ENCODE data around the gene CYTH3. TPM values are rescaled to one million over a fixed set of nuclear protein-coding genes. Genes with fewer than 3 reads are reported as not detected.
"Not testable (repeated sequence)": the region's sequence is repeated elsewhere in the genome, so short reads cannot be mapped to it uniquely, and the experiment has no call there.

CYTH3 gene
- 26.3 TPM for polyA plus RNA-seq (2012; ENCODE audit: low read depth, missing spikeins)

GRCh38 chr7:6272481-6273323 lies at the start of gene CYTH3:
TSS of gene CYTH3 (minus strand) at chr7:6272624. CDS start at chr7:6272507, 117 bp downstream.
- FAIRE-seq = peak; percentile 98
- peak; percentile 98 for DNase-seq (ENCODE audit: insufficient read length, low spot score)
- TF ChIP-seq PAX5 (IDR thresholded peaks at IDR 0.05; ENCODE audit: insufficient read depth, low read length, severe bottlenecking) = no peak
- TF ChIP-seq POLR2AphosphoS5 (IDR thresholded peaks at IDR 0.05; ENCODE audit: low read depth, low read length) = no peak
- no peak for TF ChIP-seq POLR2A (IDR thresholded peaks at IDR 0.05; ENCODE audit: low read depth, low read length)
- no peak for TF ChIP-seq TAF1 (IDR thresholded peaks at IDR 0.05; ENCODE audit: low read depth, low read length)
- TF ChIP-seq SPI1 (IDR thresholded peaks at IDR 0.05; ENCODE audit: low read depth, low read length) = no peak

DNA sequence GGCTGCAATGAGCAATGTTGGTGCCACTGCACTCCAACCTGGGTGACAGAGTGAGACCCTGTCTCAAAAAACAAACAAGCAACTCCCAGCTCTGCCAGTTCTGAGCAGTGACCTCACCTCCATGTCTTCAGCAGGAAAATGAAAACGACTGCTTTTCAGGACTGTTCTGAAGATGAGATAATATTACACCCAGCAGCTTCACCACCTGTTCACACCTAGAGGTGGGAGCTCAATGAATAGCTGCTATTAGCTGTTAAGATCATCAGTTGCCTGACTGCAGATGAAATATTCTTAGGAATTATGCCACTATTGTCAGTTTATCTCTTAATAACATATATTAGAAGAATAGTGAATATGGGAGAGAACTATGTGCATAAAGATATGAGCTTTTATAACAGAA lies 48.4 kb upstream of the CYTH3 start:
- no peak for TF ChIP-seq POLR2AphosphoS5 (IDR thresholded peaks at IDR 0.05; ENCODE audit: low read depth, low read length)
- no peak for TF ChIP-seq TAF1 (IDR thresholded peaks at IDR 0.05; ENCODE audit: low read depth, low read length)
- TF ChIP-seq SPI1 (IDR thresholded peaks at IDR 0.05; ENCODE audit: low read depth, low read length) = no peak
- FAIRE-seq (no peak), DNase-seq (ENCODE audit: insufficient read length, low spot score) (no peak)

DNA sequence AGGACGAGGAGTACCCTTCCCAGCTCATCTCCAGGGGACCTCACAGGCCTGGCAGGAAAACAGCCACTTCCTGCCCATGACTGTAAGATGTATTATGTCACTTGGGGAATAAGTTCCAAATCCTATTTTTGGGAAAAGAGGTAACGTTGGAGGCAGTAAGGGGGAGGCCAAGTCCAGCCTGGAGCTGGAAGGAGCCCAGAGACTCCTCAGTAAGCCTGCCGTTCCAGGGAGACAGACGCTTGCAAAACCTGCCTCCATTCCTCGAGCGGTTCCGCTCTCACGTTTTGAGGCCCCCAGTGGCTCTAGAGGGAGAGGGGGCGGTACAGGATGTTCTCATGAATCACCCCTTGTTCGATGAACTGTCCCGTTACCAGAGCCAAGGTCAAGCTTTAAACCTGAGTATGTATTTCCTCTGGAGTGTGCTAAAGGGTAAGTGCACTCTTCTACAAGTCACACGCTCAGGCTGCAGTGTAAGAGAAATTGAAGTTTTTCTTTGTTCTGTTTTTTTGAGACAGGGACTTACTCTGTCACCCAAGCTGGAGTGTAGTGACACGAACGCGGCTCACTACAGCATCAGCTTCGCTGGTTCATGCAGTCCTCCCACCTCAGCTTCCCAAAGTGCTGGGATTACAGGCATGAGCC lies 45.5 kb upstream of the CYTH3 start:
- FAIRE-seq = no peak
- TF ChIP-seq POLR2A (IDR thresholded peaks at IDR 0.05; ENCODE audit: low read depth, low read length) (no peak), POU2F2 (IDR thresholded peaks at IDR 0.05; ENCODE audit: low read depth, low read length) (no peak), PAX5 (IDR thresholded peaks at IDR 0.05; ENCODE audit: insufficient read depth, low read length, severe bottlenecking) (no peak), SPI1 (IDR thresholded peaks at IDR 0.05; ENCODE audit: low read depth, low read length) (no peak), TAF1 (IDR thresholded peaks at IDR 0.05; ENCODE audit: low read depth, low read length) (no peak), POLR2AphosphoS5 (IDR thresholded peaks at IDR 0.05; ENCODE audit: low read depth, low read length) (no peak)
- peak; percentile 41 for DNase-seq (ENCODE audit: insufficient read length, low spot score)

DNA sequence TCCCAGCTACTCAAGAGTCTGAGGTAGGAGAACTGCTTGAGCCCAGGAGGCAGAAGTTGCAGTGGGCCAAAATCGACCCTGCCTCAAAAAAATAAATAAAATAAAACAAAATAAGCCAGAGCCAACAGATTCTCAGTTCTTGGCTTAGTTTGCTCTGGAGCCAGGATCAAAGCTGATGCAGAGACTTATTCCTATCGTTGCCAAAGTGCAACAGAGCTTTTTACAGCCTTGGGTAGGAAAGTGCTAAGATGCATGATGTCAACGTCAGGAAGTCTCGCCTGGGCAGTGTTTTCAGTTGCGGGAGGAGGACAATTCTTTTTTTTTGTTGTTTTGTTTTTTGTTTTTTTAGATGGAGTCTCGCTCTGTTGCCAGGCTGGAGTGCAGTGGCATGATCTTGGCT lies 43.8 kb upstream of the CYTH3 start:
- DNase-seq (ENCODE audit: insufficient read length, low spot score) = no peak
- no peak for FAIRE-seq
- no peak for TF ChIP-seq PAX5 (IDR thresholded peaks at IDR 0.05; ENCODE audit: insufficient read depth, low read length, severe bottlenecking)
- no peak for TF ChIP-seq POU2F2 (IDR thresholded peaks at IDR 0.05; ENCODE audit: low read depth, low read length)

- FAIRE-seq (no peak), DNase-seq (ENCODE audit: insufficient read length, low spot score) (no peak)
- TF ChIP-seq POU2F2 (IDR thresholded peaks at IDR 0.05; ENCODE audit: low read depth, low read length) = no peak
Observed at GRCh38 chr7:6315746-6316145, 43.3 kb upstream of the CYTH3 start.

DNA sequence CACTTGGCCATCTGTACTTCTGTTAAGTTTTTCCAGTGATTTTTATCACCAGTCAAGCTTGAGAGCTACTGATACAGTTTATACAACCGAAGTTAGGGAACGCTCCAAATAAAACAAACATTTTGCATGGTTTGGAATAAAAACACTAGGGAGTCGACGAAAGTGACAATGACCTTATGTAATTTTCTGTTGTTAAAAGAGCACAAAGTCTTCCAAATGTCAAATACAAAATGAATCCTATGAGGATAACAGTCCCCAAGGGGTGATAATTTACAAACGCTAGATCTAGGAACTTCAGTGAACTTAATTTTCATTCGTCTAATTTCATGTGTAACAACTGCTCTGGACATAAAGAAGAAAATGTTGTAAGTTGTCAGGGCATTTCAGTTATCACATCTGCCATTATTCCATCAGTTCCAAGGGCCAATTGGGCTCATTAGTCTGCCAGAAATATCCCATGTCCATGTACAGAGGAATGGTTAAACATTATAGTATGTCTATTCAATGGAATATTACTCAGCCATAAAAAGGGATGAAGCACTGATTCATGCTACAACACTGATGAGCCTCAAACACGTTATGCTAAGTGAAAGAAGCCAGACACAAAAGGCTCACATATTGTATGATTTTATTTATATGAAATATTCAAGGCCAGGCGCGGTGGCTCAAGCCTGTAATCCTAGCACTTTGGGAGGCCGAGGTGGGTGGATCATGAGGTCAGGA lies 38.0 kb upstream of the CYTH3 start:
- no peak for FAIRE-seq
- TF ChIP-seq PAX5 (IDR thresholded peaks at IDR 0.05; ENCODE audit: insufficient read depth, low read length, severe bottlenecking) = no peak
- TF ChIP-seq POLR2AphosphoS5 (IDR thresholded peaks at IDR 0.05; ENCODE audit: low read depth, low read length) = no peak
- TF ChIP-seq POLR2A (IDR thresholded peaks at IDR 0.05; ENCODE audit: low read depth, low read length) = no peak
- TF ChIP-seq POU2F2 (IDR thresholded peaks at IDR 0.05; ENCODE audit: low read depth, low read length) = no peak
- no peak for TF ChIP-seq TAF1 (IDR thresholded peaks at IDR 0.05; ENCODE audit: low read depth, low read length)
- TF ChIP-seq SPI1 (IDR thresholded peaks at IDR 0.05; ENCODE audit: low read depth, low read length) = no peak
- no peak for DNase-seq (ENCODE audit: insufficient read length, low spot score)

DNA sequence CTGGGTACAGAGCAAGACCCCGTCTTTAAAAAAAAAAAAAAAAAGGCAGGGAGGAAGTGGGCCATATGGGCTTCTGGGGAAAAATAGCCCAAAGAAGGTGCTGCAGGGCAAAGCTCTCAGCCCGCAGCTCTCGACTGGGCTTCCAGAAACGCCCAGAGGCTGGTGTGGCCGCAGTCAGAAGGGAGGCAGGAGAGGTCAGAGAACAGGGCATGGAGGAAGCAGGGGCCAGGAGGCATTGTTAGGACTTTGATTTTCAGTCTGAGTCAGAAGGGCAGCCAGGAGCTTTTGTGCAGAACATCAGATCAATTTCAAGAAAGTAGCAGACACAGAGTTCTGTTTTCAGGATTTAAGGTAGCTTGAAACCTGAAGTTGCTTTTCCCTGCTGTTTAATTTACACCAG lies 35.3 kb upstream of the CYTH3 start:
- TF ChIP-seq POU2F2 (IDR thresholded peaks at IDR 0.05; ENCODE audit: low read depth, low read length) (no peak), SPI1 (IDR thresholded peaks at IDR 0.05; ENCODE audit: low read depth, low read length) (peak; percentile 43), POLR2A (IDR thresholded peaks at IDR 0.05; ENCODE audit: low read depth, low read length) (no peak)
- FAIRE-seq = peak; percentile 63
- DNase-seq (ENCODE audit: insufficient read length, low spot score) = peak; percentile 27

- DNase-seq (ENCODE audit: insufficient read length, low spot score) (no peak), FAIRE-seq (no peak)
- TF ChIP-seq POLR2A (IDR thresholded peaks at IDR 0.05; ENCODE audit: low read depth, low read length) (no peak), POU2F2 (IDR thresholded peaks at IDR 0.05; ENCODE audit: low read depth, low read length) (no peak), POLR2AphosphoS5 (IDR thresholded peaks at IDR 0.05; ENCODE audit: low read depth, low read length) (no peak), PAX5 (IDR thresholded peaks at IDR 0.05; ENCODE audit: insufficient read depth, low read length, severe bottlenecking) (no peak), TAF1 (IDR thresholded peaks at IDR 0.05; ENCODE audit: low read depth, low read length) (no peak), SPI1 (IDR thresholded peaks at IDR 0.05; ENCODE audit: low read depth, low read length) (no peak)
Observed at GRCh38 chr7:6306471-6306870, 34.0 kb upstream of the CYTH3 start.

GRCh38 chr7:6305330-6305729 lies 32.9 kb upstream of the CYTH3 start:
- no peak for TF ChIP-seq POLR2A (IDR thresholded peaks at IDR 0.05; ENCODE audit: low read depth, low read length)
- TF ChIP-seq POU2F2 (IDR thresholded peaks at IDR 0.05; ENCODE audit: low read depth, low read length) = no peak
- DNase-seq (ENCODE audit: insufficient read length, low spot score) (no peak), FAIRE-seq (no peak)

DNA sequence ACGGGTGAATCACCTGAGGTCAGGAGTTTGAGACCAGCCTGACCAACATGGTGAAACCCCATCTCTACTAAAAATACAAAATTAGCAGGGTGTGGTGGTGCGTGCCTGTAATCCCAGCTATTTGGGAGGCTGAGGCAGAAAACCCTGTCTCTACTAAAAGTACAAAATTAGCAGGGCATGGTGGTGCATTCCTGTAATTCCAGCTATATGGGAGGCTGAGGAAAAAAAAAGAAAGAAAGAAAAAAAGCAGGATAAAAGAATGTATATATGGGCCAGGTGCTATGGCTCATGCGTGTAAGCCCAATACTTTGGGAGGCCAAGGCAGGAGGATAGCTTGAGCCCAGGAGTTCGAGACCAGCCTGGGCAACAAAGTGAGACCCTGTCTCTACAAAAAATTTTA lies 29.0 kb upstream of the CYTH3 start:
- DNase-seq (ENCODE audit: insufficient read length, low spot score); FAIRE-seq: not testable (repeated sequence)
